Measurements from ENCODE around the gene SNX17. TPM values are rescaled to one million over a fixed set of nuclear protein-coding genes. Genes with fewer than 3 reads are reported as not detected.

Gene SNX17
- total and polyA plus RNA-seq, 2 of the 4 experiments (the other 2 are of a cell fraction) = 102 to 130 TPM

DNA sequence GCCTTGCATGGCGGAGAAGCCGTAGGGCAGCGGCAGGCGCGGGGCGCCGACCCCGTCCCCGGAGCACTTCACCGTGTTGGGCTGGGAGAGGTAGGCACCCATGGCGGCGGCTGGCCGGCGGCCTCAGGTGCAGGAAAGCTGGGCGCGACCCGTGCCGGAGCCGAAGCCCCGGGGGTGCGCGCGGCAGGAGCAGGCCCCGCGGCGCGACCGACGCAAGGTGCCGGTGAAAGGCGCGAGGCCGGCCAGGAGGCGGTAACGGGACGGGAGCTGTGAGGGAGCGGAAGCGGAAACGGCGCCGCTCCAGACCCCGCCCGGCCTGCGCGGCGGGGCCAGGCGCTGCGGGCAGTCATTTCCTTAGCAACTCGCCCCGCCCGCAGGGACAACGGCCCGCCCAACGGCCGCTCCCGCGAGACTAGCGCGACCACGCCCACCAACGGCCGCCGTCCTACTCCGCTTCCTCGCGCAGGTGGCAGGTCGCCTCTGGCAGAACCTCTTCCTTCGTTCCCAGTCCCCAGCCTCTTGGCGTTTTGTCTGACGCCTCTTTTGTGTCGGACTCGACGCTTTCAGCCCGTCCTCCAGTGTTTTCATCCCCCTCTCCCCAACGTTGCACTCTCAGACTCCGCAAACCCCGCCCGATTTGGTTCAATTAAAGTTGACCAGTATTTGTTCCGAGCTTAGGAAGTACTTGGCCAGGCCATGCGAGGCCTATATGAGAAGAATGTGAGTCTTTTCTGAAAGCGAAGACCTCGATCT lies 39.1 kb downstream of the SNX17 start, which contains the start of gene PPM1G (continued):
- TF ChIP-seq, protein P1, sequence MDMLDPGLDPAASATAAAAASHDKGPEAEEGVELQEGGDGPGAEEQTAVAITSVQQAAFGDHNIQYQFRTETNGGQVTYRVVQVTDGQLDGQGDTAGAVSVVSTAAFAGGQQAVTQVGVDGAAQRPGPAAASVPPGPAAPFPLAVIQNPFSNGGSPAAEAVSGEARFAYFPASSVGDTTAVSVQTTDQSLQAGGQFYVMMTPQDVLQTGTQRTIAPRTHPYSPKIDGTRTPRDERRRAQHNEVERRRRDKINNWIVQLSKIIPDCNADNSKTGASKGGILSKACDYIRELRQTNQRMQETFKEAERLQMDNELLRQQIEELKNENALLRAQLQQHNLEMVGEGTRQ (IDR thresholded peaks at IDR 0.05; ENCODE audit: low read depth, low read length) = no peak

DNA sequence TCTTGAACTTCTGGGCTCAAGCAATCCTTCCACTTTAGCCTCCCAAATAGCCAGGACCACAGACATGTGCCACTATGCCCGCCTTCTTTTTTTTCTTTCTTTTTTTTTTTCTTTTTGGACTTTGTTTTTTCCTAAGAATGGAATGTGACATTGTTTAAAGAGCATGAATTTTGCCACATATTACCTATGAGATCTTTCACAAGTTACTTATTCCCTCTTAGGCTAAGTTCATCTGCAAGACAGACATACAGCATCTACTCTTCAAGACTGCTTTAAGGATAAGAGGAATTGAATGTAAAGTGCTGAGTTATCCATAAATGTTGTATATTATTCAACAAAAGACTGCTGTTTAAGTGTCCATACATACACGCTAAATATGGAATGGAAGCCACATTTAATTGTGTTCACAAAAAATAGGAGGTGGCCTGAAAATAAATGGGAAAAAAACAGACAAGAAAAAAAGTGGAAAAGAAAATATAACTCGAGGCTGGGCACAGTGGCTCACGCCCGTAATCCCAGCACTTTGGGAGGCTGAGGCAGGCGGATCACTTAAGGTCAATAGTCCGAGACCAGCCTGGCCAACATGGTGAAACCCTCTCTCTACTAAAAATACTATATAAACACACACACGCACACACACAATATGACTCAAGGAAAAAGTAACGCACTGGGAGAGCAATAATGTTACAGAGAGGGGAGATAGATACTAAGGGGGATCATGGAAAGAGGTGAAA lies 42.2 kb downstream of the SNX17 start:
- no peak overlapping the region for H2BK15ac ChIP-seq (ENCODE audit: low read depth, low read length)
- H2AK5ac ChIP-seq (ENCODE audit: low read depth, low read length) = no peak overlapping the region
- no peak overlapping the region for H2AFZ ChIP-seq (replicated peaks; ENCODE audit: low read length, poor library complexity)
- H3K23ac ChIP-seq (ENCODE audit: low read depth, low read length) = no peak overlapping the region
- dilution Hi-C loops (cut with HindIII; ENCODE audit: low sequenced_read_pairs, unreplicated experiment) (no loop called here), in situ Hi-C loops (cut with MboI; ENCODE audit: low sequenced_read_pairs) (no loop called here), intact Hi-C loops (cut with micrococcal nuclease) (no loop called here)
- H3K14ac ChIP-seq (replicated peaks; ENCODE audit: low read depth, low read length) = no peak overlapping the region
- H2BK5ac ChIP-seq (ENCODE audit: low read depth, low read length, poor library complexity, severe bottlenecking) = no peak overlapping the region
- peaks cover 8% of the 10 kb centered on the region for H4K20me1 ChIP-seq (ENCODE audit: insufficient read depth, low read length)
- H2AK9ac ChIP-seq (replicated peaks; ENCODE audit: low read depth, low read length, poor library complexity) = no peak overlapping the region
- no peak overlapping the region for H2BK120ac ChIP-seq (ENCODE audit: low read depth, low read length)
- peaks cover 0 to 14% of the 10 kb centered on the region in 2 experiments; a peak in 2 of 4 replicates for H3K79me1 ChIP-seq (ENCODE audit: low read depth in 1 of 2, low read length in 2 of 2)
- no peak overlapping the region for H4K8ac ChIP-seq (ENCODE audit: low read depth in 2 of 2, low read length in 2 of 2)
- H3K27ac ChIP-seq (ENCODE audit: insufficient read depth, low read length) = no peak overlapping the region
- no peak overlapping the region for H3K56ac ChIP-seq (ENCODE audit: extremely low read depth, insufficient read depth, low read length)
- 0 out of 2 replicates have a peak, but pooled peaks cover under 1% of the 10 kb centered on the region for H3K4me1 ChIP-seq (ENCODE audit: control insufficient read depth, insufficient read depth, low read length)
- no peak for ATAC-seq (ENCODE audit: low read depth)
- no peak overlapping the region for H4K91ac ChIP-seq (ENCODE audit: insufficient read depth, low read depth, low read length)
- H3K18ac ChIP-seq (ENCODE audit: low read depth, low read length) = no peak overlapping the region
- H3K9ac ChIP-seq (ENCODE audit: low read depth, low read length) = no peak overlapping the region
- no TSS peak for BruUV-seq (replicated peaks)
- H4K5ac ChIP-seq (ENCODE audit: low read depth, low read length) = no peak overlapping the region
- H3K4me3 ChIP-seq (ENCODE audit: insufficient read depth, low read depth, low read length) = no peak overlapping the region
- ChIA-PET CTCF (no interaction called here), POLR2A (ENCODE audit: unreplicated experiment) (no interaction called here)
- H3K9me1 ChIP-seq (ENCODE audit: insufficient read depth, low read length) = peaks cover 4% of the 10 kb centered on the region; the same call in 1 of the 2 replicates
- no peak overlapping the region for H3K4me2 ChIP-seq (ENCODE audit: low read depth, low read length)
- WGBS, 2 experiments (ENCODE audit: extremely low coverage in 2 of 2, insufficient read length in 1 of 2) = no CpG with 5 or more reads among the region's 9 CpGs
- H3K4ac ChIP-seq (ENCODE audit: low read depth, low read length) = no peak overlapping the region
- H3K27me3 ChIP-seq (ENCODE audit: control insufficient read depth, insufficient read depth, low read length) = no peaks in the 10 kb centered on the region
- no peak for DNase-seq
- H3K36me3 ChIP-seq (ENCODE audit: control insufficient read depth, insufficient read depth, low read length) = no peaks in the 10 kb centered on the region
- H2BK20ac ChIP-seq (ENCODE audit: low read depth, low read length) = no peak overlapping the region
- no peaks in the 10 kb centered on the region for H3K9me3 ChIP-seq (ENCODE audit: control insufficient read depth, insufficient read depth, low read length)
- TF ChIP-seq, protein P2, sequence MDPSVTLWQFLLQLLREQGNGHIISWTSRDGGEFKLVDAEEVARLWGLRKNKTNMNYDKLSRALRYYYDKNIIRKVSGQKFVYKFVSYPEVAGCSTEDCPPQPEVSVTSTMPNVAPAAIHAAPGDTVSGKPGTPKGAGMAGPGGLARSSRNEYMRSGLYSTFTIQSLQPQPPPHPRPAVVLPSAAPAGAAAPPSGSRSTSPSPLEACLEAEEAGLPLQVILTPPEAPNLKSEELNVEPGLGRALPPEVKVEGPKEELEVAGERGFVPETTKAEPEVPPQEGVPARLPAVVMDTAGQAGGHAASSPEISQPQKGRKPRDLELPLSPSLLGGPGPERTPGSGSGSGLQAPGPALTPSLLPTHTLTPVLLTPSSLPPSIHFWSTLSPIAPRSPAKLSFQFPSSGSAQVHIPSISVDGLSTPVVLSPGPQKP (IDR thresholded peaks at IDR 0.05; ENCODE audit: borderline replicate concordance, low read depth, low read length) = no peak
- TF ChIP-seq, protein P3, sequence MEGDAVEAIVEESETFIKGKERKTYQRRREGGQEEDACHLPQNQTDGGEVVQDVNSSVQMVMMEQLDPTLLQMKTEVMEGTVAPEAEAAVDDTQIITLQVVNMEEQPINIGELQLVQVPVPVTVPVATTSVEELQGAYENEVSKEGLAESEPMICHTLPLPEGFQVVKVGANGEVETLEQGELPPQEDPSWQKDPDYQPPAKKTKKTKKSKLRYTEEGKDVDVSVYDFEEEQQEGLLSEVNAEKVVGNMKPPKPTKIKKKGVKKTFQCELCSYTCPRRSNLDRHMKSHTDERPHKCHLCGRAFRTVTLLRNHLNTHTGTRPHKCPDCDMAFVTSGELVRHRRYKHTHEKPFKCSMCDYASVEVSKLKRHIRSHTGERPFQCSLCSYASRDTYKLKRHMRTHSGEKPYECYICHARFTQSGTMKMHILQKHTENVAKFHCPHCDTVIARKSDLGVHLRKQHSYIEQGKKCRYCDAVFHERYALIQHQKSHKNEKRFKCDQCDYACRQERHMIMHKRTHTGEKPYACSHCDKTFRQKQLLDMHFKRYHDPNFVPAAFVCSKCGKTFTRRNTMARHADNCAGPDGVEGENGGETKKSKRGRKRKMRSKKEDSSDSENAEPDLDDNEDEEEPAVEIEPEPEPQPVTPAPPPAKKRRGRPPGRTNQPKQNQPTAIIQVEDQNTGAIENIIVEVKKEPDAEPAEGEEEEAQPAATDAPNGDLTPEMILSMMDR (conservative IDR thresholded peaks at IDR 0.05; ENCODE audit: low read depth, low read length) = no peak
- TF ChIP-seq MXI1 (IDR thresholded peaks at IDR 0.05; ENCODE audit: borderline replicate concordance, low read depth, low read length) (no peak), MAZ (IDR thresholded peaks at IDR 0.05; ENCODE audit: borderline replicate concordance, low read depth, low read length) (no peak), FOS (IDR thresholded peaks at IDR 0.05; ENCODE audit: low read depth, low read length) (no peak), SMC3 (IDR thresholded peaks at IDR 0.05; ENCODE audit: low read depth, low read length) (no peak), POLR2A (IDR thresholded peaks at IDR 0.05; ENCODE audit: low read depth, low read length) (no peak), NFE2L2 (IDR thresholded peaks at IDR 0.05; ENCODE audit: low read depth, low read length) (no peak)
- TF ChIP-seq, protein P1 (IDR thresholded peaks at IDR 0.05; ENCODE audit: low read depth, low read length) = no peak

Data from IMR-90 (cell line).